ENCODE measurements around the gene CDH8. TPM values are rescaled to one million over a fixed set of nuclear protein-coding genes. Genes with fewer than 3 reads are reported as not detected.
"Not testable (repeated sequence)": the region's sequence is repeated elsewhere in the genome, so short reads cannot be mapped to it uniquely, and the experiment has no call there.

The CDH8 gene
- total and polyA plus RNA-seq, 9 donors = 0.42 to 2.9 (median 1.5) TPM

DNA sequence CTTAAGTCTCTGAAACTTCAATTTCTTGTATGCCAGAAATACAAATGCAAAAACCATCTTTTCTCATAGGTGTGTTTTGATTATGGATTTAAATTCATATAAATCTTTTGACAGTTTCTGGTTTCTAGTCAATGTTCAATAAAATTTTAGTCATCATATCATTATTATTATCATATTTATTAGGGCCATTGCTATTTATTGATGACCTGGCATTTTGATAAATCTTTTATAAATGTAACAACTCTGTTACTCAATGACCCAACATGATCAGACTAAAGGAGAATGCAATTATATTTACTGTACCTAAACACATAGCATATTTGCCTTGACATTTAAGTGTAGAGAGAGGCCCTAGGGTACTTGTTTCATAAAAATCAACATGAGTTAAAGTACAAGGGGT, 320.8 kb downstream of the CDH8 start:
- Histone ChIP-seq H3K4me1 (ENCODE audit: insufficient read depth) (no peaks in the 10 kb centered on the region), H3K27me3 (no peaks in the 10 kb centered on the region), H3K27ac (no peak overlapping the region), H3K36me3 (no peaks in the 10 kb centered on the region), H3K9me3 (no peaks in the 10 kb centered on the region), H3K4me3 (no peak overlapping the region)
- intact Hi-C loops (cut with DNase I) = no loop called here
- no peak for DNase-seq
- TF ChIP-seq EP300 (IDR thresholded peaks at IDR 0.05) (no peak), POLR2A (IDR thresholded peaks at IDR 0.05) (no peak)
- TF ChIP-seq, protein P1, sequence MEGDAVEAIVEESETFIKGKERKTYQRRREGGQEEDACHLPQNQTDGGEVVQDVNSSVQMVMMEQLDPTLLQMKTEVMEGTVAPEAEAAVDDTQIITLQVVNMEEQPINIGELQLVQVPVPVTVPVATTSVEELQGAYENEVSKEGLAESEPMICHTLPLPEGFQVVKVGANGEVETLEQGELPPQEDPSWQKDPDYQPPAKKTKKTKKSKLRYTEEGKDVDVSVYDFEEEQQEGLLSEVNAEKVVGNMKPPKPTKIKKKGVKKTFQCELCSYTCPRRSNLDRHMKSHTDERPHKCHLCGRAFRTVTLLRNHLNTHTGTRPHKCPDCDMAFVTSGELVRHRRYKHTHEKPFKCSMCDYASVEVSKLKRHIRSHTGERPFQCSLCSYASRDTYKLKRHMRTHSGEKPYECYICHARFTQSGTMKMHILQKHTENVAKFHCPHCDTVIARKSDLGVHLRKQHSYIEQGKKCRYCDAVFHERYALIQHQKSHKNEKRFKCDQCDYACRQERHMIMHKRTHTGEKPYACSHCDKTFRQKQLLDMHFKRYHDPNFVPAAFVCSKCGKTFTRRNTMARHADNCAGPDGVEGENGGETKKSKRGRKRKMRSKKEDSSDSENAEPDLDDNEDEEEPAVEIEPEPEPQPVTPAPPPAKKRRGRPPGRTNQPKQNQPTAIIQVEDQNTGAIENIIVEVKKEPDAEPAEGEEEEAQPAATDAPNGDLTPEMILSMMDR (IDR thresholded peaks at IDR 0.05) = no peak

DNA sequence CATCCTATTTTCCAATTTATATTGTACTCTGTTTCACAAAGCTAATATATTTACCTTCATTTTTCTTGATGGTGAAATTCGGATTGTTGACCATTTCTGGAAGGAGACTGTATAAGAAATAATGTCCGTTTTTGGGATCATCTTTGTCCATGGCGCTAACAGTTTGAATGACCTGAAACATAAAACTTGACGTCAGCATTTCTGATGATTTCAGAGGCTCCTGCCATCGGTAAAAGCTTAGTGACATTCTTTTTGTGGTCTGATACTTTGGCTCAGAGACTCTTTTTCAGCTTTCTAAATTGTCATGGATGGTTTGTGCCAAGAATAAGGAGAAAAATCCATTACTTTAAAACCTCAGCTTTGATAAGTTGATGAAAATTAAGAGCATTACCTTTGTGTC, 322.5 kb downstream of the CDH8 start:
- no peak for DNase-seq
- intact Hi-C loops (cut with DNase I) = no loop called here
- no peak overlapping the region for H3K4me3 ChIP-seq

DNA sequence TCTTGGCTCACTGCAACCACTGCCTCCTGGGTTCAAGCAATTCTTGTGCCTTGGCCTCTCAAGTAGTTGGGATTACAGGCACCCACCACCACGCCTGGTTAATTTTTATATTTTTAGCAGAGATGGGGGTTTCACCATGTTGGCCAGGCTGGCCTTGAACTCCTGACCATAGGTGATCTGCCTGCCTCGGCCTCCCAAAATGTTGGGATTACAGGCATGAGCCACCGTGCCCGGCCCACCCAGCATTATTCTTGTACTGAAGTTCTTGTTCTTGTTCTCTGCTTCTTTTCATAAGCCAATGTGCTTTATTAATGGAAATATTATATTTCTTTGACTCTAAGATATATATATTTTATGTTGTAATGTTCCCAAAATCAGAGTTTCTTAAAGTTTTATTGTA, 336.6 kb downstream of the CDH8 start:
- H3K4me3 ChIP-seq; H3K4me1 ChIP-seq (ENCODE audit: insufficient read depth); DNase-seq; H3K9me3 ChIP-seq; H3K36me3 ChIP-seq; H3K27ac ChIP-seq; intact Hi-C loops (cut with DNase I); H3K27me3 ChIP-seq: not testable (repeated sequence)
- WGBS, 3 donors = 85 to 93% (median 88%) methylated on average over 4 of the region's 4 CpGs

More for the DNA sequence above, 322.5 kb downstream of the CDH8 start:
- Histone ChIP-seq H3K27me3 (no peaks in the 10 kb centered on the region), H3K36me3 (no peaks in the 10 kb centered on the region), H3K4me1 (ENCODE audit: insufficient read depth) (no peaks in the 10 kb centered on the region), H3K27ac (no peak overlapping the region), H3K9me3 (no peaks in the 10 kb centered on the region)
- TF ChIP-seq, protein P1 (IDR thresholded peaks at IDR 0.05) = no peak
- 82 to 86% (median 86%) methylated on average over 5 of the region's 5 CpGs for WGBS, 3 donors

DNA sequence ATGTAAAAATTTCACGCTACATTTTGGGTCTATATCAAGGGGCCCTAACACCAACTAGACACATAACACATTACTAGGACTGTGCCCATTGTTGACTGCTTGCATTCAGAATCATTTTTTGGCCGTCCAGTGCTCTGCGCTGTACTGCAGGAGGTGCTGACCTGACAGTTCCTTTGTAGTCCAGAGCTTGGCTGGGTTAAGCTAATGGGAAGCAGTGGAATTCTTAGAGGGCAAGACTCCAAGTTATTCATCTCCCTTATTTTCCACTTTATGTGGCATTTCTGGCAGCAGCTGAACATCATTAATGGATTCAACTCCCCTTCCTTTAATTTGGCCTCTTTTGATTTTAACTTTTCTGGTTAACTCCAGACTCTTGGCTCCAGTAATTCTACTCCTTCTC, 351.7 kb downstream of the CDH8 start:
- intact Hi-C loops (cut with DNase I) = no loop called here
- Histone ChIP-seq H3K4me3 (no peak overlapping the region), H3K36me3 (no peaks in the 10 kb centered on the region), H3K27ac (no peak overlapping the region), H3K9me3 (no peaks in the 10 kb centered on the region), H3K4me1 (ENCODE audit: insufficient read depth) (no peaks in the 10 kb centered on the region), H3K27me3 (no peaks in the 10 kb centered on the region)
- 20 to 27% (median 22%) methylated on average over 3 of the region's 3 CpGs for WGBS, 3 donors
- no peak for DNase-seq
- TF ChIP-seq EP300 (IDR thresholded peaks at IDR 0.05) (no peak), POLR2A (IDR thresholded peaks at IDR 0.05) (no peak)
- TF ChIP-seq, protein P1 (IDR thresholded peaks at IDR 0.05) = no peak

DNA sequence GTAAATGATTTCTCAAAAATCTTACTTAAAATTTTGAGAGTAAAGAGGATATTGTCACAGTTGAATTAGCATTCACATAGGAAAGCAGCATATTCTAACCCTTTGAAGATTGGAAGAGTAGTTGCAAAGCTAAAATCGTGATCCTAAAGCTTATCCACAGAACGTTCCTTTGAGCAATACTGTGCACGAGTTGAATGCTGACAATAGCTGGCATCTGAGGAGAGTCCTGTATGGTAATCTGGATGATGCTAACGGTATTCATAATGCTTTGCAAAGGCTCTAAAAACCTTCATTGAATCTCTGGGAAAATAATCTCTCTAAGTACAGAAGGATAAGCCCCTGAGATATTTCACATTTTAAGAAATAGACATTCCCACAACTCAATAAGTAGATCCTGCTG, 354.6 kb downstream of the CDH8 start:
- intact Hi-C loops (cut with DNase I) = no loop called here
- H3K4me1 ChIP-seq (ENCODE audit: insufficient read depth) = no peaks in the 10 kb centered on the region
- no peaks in the 10 kb centered on the region for H3K9me3 ChIP-seq
- TF ChIP-seq POLR2A (IDR thresholded peaks at IDR 0.05) (no peak), EP300 (IDR thresholded peaks at IDR 0.05) (no peak)
- TF ChIP-seq, protein P1 (IDR thresholded peaks at IDR 0.05) = no peak
- no peak for DNase-seq
- no peaks in the 10 kb centered on the region for H3K27me3 ChIP-seq
- WGBS, 3 donors = 51 to 56% (median 55%) methylated on average over 4 of the region's 4 CpGs
- H3K4me3 ChIP-seq = no peak overlapping the region
- H3K27ac ChIP-seq = no peak overlapping the region
- no peaks in the 10 kb centered on the region for H3K36me3 ChIP-seq
